CD14-positive monocyte (primary cell): ENCODE measurements around the gene THSD4. TPM values are rescaled to one million over a fixed set of nuclear protein-coding genes. Genes with fewer than 3 reads are reported as not detected.
A peak's percentile ranks its signal among the peaks of the same experiment; 100 is the strongest.

Experiments used
- DNase-seq, 3 donors: peaks; one replicate each; pipeline ENCODE4 v3.0.0-alpha.2; 2011 to 2022
- H2AFZ ChIP-seq: 2 replicates; pipeline ENCODE4 v1.6.0; 2012; ENCODE audit warnings: mild to moderate bottlenecking, low read depth, low read length, inconsistent platforms; ENCODE audit not compliant: insufficient read depth, poor library complexity, severe bottlenecking
- H3K27ac ChIP-seq, 2 donors: 1 replicate in 1 of 2; 2 replicates in 1 of 2; pipeline ENCODE4 v1.5.1; 2012 to 2013; ENCODE audit warnings: low read length in 2 of 2, control low read depth in 1 of 2, inconsistent platforms in 1 of 2, low read depth in 1 of 2, mild to moderate bottlenecking in 1 of 2
- H3K27me3 ChIP-seq, 2 donors: one replicate each; pipeline versions ENCODE4 v1.6.0 to v1.6.1; 2011 to 2013; ENCODE audit warnings: low read length in 2 of 2; ENCODE audit not compliant: control insufficient read depth in 2 of 2, insufficient read depth in 2 of 2
- H3K36me3 ChIP-seq, 2 donors: replicated peaks in 1 of 2; 1 replicate in 1 of 2; 2 replicates in 1 of 2; pipeline versions ENCODE4 v1.5.1 to v1.6.1; 2012 to 2013; ENCODE audit warnings: low read length in 2 of 2, control low read depth in 1 of 2, inconsistent platforms in 1 of 2, mild to moderate bottlenecking in 1 of 2; ENCODE audit not compliant: insufficient read depth in 2 of 2, control insufficient read depth in 1 of 2
- H3K4me1 ChIP-seq, 2 donors: 1 replicate in 1 of 2; 2 replicates in 1 of 2; pipeline versions ENCODE4 v1.5.1 to v1.6.1; 2012 to 2013; ENCODE audit warnings: low read length in 2 of 2, control low read depth in 1 of 2, inconsistent platforms in 1 of 2, mild to moderate bottlenecking in 1 of 2, moderate library complexity in 1 of 2; ENCODE audit not compliant: insufficient read depth in 2 of 2, control insufficient read depth in 1 of 2
- H3K4me2 ChIP-seq: replicated peaks from 2 replicates; pipeline ENCODE3; 2012; ENCODE audit warnings: low read length, moderate library complexity, mild to moderate bottlenecking; ENCODE audit not compliant: poor library complexity, severe bottlenecking; ENCODE audit errors: extremely low read depth
- H3K4me3 ChIP-seq, 3 experiments: fragments of 200-600 bp in 1 of 3; sonication (generic) in 1 of 3; replicated peaks in 1 of 3; 1 replicate in 2 of 3; 2 replicates in 1 of 3; pipeline ENCODE4 v1.5.1; 2011 to 2013; ENCODE audit warnings: low read length in 3 of 3, mild to moderate bottlenecking in 3 of 3, control low read depth in 2 of 3, low read depth in 2 of 3, inconsistent platforms in 1 of 3, moderate library complexity in 1 of 3
- H3K79me2 ChIP-seq: 2 replicates; pipeline ENCODE4 v1.6.0; 2012; ENCODE audit warnings: mild to moderate bottlenecking, control low read depth, inconsistent platforms, low read length, moderate library complexity; ENCODE audit not compliant: insufficient read depth
- H3K9ac ChIP-seq: 2 replicates; pipeline ENCODE4 v1.6.0; 2017; ENCODE audit warnings: low read length, mild to moderate bottlenecking; ENCODE audit not compliant: insufficient read depth, poor library complexity, severe bottlenecking
- H3K9me3 ChIP-seq, 2 donors: replicated peaks in 1 of 2; 1 replicate in 1 of 2; 2 replicates in 1 of 2; pipeline versions ENCODE4 v1.5.1 to v1.6.1; 2012 to 2013; ENCODE audit warnings: low read length in 2 of 2, control low read depth in 1 of 2; ENCODE audit not compliant: control insufficient read depth in 1 of 2, insufficient read depth in 1 of 2
- H4K20me1 ChIP-seq: 2 replicates; pipeline ENCODE4 v1.6.0; 2012; ENCODE audit warnings: mild to moderate bottlenecking, low read length, control low read depth, moderate library complexity; ENCODE audit not compliant: insufficient read depth
- H3K27ac Mint-ChIP-seq, 7 donors: one replicate each; pipeline ENCODE4 v1.8.0; 2020; ENCODE audit warnings: mild to moderate bottlenecking in 7 of 7, mixed read lengths in 7 of 7, moderate library complexity in 6 of 7, inconsistent platforms in 2 of 7
- H3K27me3 Mint-ChIP-seq, 3 donors: one replicate each; pipeline ENCODE4 v1.8.0; 2021 to 2022; ENCODE audit warnings: low read depth in 3 of 3, mild to moderate bottlenecking in 3 of 3, mixed read lengths in 3 of 3, moderate library complexity in 3 of 3, inconsistent platforms in 1 of 3
- H3K36me3 Mint-ChIP-seq, 2 donors: one replicate each; pipeline ENCODE4 v1.8.0; 2020; ENCODE audit warnings: mixed read lengths in 2 of 2, inconsistent platforms in 1 of 2, mild to moderate bottlenecking in 1 of 2
- H3K4me1 Mint-ChIP-seq: one replicate; pipeline ENCODE4 v1.8.0; 2020; ENCODE audit warnings: mild to moderate bottlenecking, mixed read lengths
- H3K4me3 Mint-ChIP-seq, 2 donors: one replicate each; pipeline ENCODE4 v1.8.0; 2020; ENCODE audit warnings: mild to moderate bottlenecking in 2 of 2, mixed read lengths in 2 of 2, moderate library complexity in 1 of 2
- H3K9me3 Mint-ChIP-seq, 7 donors: one replicate each; pipeline ENCODE4 v1.8.0; 2020 to 2022; ENCODE audit warnings: mixed read lengths in 7 of 7, mild to moderate bottlenecking in 6 of 7, moderate library complexity in 6 of 7, inconsistent platforms in 2 of 7
- WGBS: methylation state at CpG from one replicate; pipeline ENCODE4 v1.1.5; 2013; ENCODE audit warnings: missing lambda C conversion rate; ENCODE audit not compliant: insufficient coverage; 5-methylcytosine and 5-hydroxymethylcytosine counted together
- intact Hi-C, 2 donors: fragments of 100-400 bp; cut with micrococcal nuclease; formaldehyde crosslinking; loops; one replicate each; pipeline versions ENCODE4 v1.15.0 to v1.15.1; 2023
- polyA plus RNA-seq, 3 donors: library from polyadenylated mRNA; depleted of rRNA in 1 of 3; unstranded in 2 of 3; stranded (reverse) in 1 of 3; fragments of 300-500 nt in 2 of 3; fragments of >200 nt in 1 of 3; fragmentation: Illumina TruSeq in 2 of 3; gene quantifications; 1 replicate in 2 of 3; 2 replicates in 1 of 3; pipeline ENCODE4 v1.2.3, GENCODE V29; 2012 to 2021
- TF ChIP-seq, protein P1 (sequence below): fragments of 200-600 bp; IDR thresholded peaks from one replicate; pipeline ENCODE4 v1.8.0; 2022; ENCODE audit warnings: antibody characterized with exemption, mild to moderate bottlenecking

Gene THSD4
- polyA plus RNA-seq, 3 donors = not detected

DNA sequence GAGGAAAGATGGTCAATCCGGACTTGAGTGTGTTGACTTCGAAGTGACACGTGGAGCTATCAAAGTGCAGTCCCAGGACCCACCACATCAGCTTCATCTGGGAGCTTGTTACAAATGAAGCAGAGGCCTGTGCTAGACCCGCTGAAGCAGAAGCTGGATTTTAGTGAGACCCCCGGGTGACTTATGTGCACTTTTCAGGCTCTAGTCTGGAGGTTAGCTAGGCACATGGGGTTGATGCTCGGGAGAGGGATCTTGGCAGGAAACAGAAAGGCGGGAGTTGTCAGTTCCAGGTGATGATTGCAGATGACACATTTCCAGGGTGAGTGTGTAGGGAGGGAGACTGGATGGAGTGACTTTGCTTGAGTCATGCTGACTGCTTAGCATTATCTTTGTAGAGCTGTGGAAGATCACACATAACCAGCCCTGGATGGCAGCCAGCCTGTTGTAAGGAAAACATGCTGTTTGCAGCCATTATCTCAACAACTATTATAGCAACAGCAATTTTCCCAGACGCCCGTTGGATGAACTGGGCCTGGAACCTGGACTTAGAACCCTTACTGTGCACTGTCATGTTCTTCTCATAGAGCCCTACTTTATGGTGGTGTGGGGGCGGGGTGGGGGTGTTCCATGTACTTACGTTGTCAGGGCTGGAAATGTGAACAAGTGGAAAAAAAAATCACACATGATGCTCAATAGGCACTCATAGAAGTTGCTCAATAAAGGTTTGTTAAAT is 122.4 kb downstream of the THSD4 start:
- H3K9me3 ChIP-seq = no peaks in the 10 kb centered on the region
- H3K27ac ChIP-seq = no peak overlapping the region
- no peak for DNase-seq
- H3K36me3 ChIP-seq = no peaks in the 10 kb centered on the region
- Mint-ChIP-seq H3K27ac (peak overlapping the region in 1 of 7 donors; percentile 3), H3K9me3 (peaks cover 0 to 7% (median 4%) of the 10 kb centered on the region in 7 donors), H3K4me1 (no peaks in the 10 kb centered on the region), H3K27me3 (peaks cover 5 to 10% (median 6%) of the 10 kb centered on the region in 3 donors), H3K36me3 (no peaks in the 10 kb centered on the region), H3K4me3 (no peak overlapping the region)
- H2AFZ ChIP-seq = no peak overlapping the region
- H3K9ac ChIP-seq = no peak overlapping the region
- no peaks in the 10 kb centered on the region for H3K79me2 ChIP-seq
- no peaks in the 10 kb centered on the region for H3K4me1 ChIP-seq
- intact Hi-C loops = no loop called here
- H3K27me3 ChIP-seq = no peaks in the 10 kb centered on the region
- 86% methylated on average over 4 of the region's 11 CpGs for WGBS
- no peak overlapping the region for H3K4me3 ChIP-seq
- TF ChIP-seq, protein P1, sequence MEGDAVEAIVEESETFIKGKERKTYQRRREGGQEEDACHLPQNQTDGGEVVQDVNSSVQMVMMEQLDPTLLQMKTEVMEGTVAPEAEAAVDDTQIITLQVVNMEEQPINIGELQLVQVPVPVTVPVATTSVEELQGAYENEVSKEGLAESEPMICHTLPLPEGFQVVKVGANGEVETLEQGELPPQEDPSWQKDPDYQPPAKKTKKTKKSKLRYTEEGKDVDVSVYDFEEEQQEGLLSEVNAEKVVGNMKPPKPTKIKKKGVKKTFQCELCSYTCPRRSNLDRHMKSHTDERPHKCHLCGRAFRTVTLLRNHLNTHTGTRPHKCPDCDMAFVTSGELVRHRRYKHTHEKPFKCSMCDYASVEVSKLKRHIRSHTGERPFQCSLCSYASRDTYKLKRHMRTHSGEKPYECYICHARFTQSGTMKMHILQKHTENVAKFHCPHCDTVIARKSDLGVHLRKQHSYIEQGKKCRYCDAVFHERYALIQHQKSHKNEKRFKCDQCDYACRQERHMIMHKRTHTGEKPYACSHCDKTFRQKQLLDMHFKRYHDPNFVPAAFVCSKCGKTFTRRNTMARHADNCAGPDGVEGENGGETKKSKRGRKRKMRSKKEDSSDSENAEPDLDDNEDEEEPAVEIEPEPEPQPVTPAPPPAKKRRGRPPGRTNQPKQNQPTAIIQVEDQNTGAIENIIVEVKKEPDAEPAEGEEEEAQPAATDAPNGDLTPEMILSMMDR = no peak
- H4K20me1 ChIP-seq = no peaks in the 10 kb centered on the region
- H3K4me2 ChIP-seq = no peak overlapping the region

DNA sequence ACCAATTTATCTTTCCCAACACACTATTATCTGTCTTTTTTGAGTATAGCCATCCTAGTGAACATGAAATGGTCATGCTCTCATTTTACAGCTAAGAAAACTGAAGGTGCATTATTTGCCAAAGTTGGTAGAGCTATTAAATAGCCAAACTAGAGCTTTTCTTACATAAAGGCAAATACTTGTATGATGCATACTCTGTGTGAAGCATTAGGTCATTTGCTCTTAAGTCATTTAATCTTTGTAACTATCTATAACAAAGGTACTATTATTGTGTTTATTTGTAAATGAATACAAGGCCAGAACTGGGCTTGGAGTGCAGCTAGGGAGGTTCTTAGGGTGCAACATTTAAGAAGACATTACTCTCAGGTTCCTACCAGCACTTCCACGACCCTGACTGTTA is 123.7 kb downstream of the THSD4 start:
- H3K4me1 ChIP-seq = no peaks in the 10 kb centered on the region
- Mint-ChIP-seq H3K4me1 (no peaks in the 10 kb centered on the region), H3K9me3 (peaks cover 0 to 7% (median 4%) of the 10 kb centered on the region in 7 donors), H3K4me3 (no peak overlapping the region), H3K36me3 (no peaks in the 10 kb centered on the region), H3K27me3 (peaks cover 5 to 7% (median 6%) of the 10 kb centered on the region in 3 donors), H3K27ac (no peak overlapping the region)
- intact Hi-C loops = no loop called here
- WGBS = 40% methylated on average over 1 of the region's 1 CpG
- H3K4me3 ChIP-seq = no peak overlapping the region
- H3K36me3 ChIP-seq = no peaks in the 10 kb centered on the region
- TF ChIP-seq, protein P1 = no peak
- no peaks in the 10 kb centered on the region for H3K9me3 ChIP-seq
- H4K20me1 ChIP-seq = no peaks in the 10 kb centered on the region
- H3K4me2 ChIP-seq = no peak overlapping the region
- no peak overlapping the region for H2AFZ ChIP-seq
- no peaks in the 10 kb centered on the region for H3K79me2 ChIP-seq
- DNase-seq = no peak
- H3K27ac ChIP-seq = no peak overlapping the region
- no peak overlapping the region for H3K9ac ChIP-seq
- H3K27me3 ChIP-seq = no peaks in the 10 kb centered on the region
